Measurements from ENCODE around the gene NR4A2.

The NR4A2 gene

GRCh38 chr2:156332534-156333273 is at the start of gene NR4A2 (continued):
- TF ChIP-seq ZNF548 (tag by site-specific recombination; IDR thresholded peaks at IDR 0.05), result no peak
- peak; percentile 84; the same call in 1 of the 2 replicates for TF ChIP-seq KLF8 (tag by site-specific recombination; IDR thresholded peaks at IDR 0.05)
- 0 out of 2 replicates have a peak, but pooled peaks have one; percentile 43 for TF ChIP-seq EGR2 (tag by site-specific recombination; IDR thresholded peaks at IDR 0.05; ENCODE audit: low read depth)
- TF ChIP-seq ZNF660 (tag by site-specific recombination; IDR thresholded peaks at IDR 0.05), result 0 out of 2 replicates have a peak, but pooled peaks have one; percentile 14
- no peak for TF ChIP-seq ZNF366 (tag by site-specific recombination; conservative IDR thresholded peaks at IDR 0.05)
- TF ChIP-seq ZEB2 (tag by site-specific recombination; IDR thresholded peaks at IDR 0.05), result peak; percentile 92
- TF ChIP-seq MYNN (tag by site-specific recombination; IDR thresholded peaks at IDR 0.05; ENCODE audit: borderline replicate concordance), result no peak
- TF ChIP-seq SP7 (tag by site-specific recombination; IDR thresholded peaks at IDR 0.05), result peak; percentile 57
- TF ChIP-seq ZNF747 (tag by site-specific recombination; IDR thresholded peaks at IDR 0.05), result no peak
- peak; percentile 98 for TF ChIP-seq ELK4 (IDR thresholded peaks at IDR 0.05; ENCODE audit: borderline replicate concordance, low read depth, low read length)
- no peak for TF ChIP-seq SETDB1 (IDR thresholded peaks at IDR 0.05; ENCODE audit: insufficient read length, low read length)
- TF ChIP-seq ZBTB7A (tag by site-specific recombination; IDR thresholded peaks at IDR 0.05; ENCODE audit: low read depth), result peak; percentile 22; the same call in 1 of the 2 replicates
- TF ChIP-seq ZNF221 (tag by site-specific recombination; IDR thresholded peaks at IDR 0.05; ENCODE audit: borderline replicate concordance), result no peak
- TF ChIP-seq ZNF148 (tag by site-specific recombination; IDR thresholded peaks at IDR 0.05; ENCODE audit: borderline replicate concordance), result no peak
- peak; percentile 93 for TF ChIP-seq ZNF629 (tag by site-specific recombination; IDR thresholded peaks at IDR 0.05)
- TF ChIP-seq HOXC10 (CRISPR knock-in tag; IDR thresholded peaks at IDR 0.05), result no peak
- peak; percentile 46 for TF ChIP-seq ZNF580 (tag by site-specific recombination; IDR thresholded peaks at IDR 0.05)
- TF ChIP-seq ZFP41 (tag by site-specific recombination; IDR thresholded peaks at IDR 0.05; ENCODE audit: borderline replicate concordance), result no peak
- TF ChIP-seq ZNF10 (tag by site-specific recombination; IDR thresholded peaks at IDR 0.05), result no peak
- TF ChIP-seq, protein P1, sequence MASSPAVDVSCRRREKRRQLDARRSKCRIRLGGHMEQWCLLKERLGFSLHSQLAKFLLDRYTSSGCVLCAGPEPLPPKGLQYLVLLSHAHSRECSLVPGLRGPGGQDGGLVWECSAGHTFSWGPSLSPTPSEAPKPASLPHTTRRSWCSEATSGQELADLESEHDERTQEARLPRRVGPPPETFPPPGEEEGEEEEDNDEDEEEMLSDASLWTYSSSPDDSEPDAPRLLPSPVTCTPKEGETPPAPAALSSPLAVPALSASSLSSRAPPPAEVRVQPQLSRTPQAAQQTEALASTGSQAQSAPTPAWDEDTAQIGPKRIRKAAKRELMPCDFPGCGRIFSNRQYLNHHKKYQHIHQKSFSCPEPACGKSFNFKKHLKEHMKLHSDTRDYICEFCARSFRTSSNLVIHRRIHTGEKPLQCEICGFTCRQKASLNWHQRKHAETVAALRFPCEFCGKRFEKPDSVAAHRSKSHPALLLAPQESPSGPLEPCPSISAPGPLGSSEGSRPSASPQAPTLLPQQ (tag by site-specific recombination; IDR thresholded peaks at IDR 0.05), result peak; percentile 68; the same call in 1 of the 2 replicates
- TF ChIP-seq, protein P2, sequence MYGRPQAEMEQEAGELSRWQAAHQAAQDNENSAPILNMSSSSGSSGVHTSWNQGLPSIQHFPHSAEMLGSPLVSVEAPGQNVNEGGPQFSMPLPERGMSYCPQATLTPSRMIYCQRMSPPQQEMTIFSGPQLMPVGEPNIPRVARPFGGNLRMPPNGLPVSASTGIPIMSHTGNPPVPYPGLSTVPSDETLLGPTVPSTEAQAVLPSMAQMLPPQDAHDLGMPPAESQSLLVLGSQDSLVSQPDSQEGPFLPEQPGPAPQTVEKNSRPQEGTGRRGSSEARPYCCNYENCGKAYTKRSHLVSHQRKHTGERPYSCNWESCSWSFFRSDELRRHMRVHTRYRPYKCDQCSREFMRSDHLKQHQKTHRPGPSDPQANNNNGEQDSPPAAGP (tag by site-specific recombination; IDR thresholded peaks at IDR 0.05), result peak; percentile 68; the same call in 1 of the 2 replicates
- TF ChIP-seq SALL2 (tag by site-specific recombination; IDR thresholded peaks at IDR 0.05; ENCODE audit: borderline replicate concordance), result no peak
- TF ChIP-seq, protein P3, sequence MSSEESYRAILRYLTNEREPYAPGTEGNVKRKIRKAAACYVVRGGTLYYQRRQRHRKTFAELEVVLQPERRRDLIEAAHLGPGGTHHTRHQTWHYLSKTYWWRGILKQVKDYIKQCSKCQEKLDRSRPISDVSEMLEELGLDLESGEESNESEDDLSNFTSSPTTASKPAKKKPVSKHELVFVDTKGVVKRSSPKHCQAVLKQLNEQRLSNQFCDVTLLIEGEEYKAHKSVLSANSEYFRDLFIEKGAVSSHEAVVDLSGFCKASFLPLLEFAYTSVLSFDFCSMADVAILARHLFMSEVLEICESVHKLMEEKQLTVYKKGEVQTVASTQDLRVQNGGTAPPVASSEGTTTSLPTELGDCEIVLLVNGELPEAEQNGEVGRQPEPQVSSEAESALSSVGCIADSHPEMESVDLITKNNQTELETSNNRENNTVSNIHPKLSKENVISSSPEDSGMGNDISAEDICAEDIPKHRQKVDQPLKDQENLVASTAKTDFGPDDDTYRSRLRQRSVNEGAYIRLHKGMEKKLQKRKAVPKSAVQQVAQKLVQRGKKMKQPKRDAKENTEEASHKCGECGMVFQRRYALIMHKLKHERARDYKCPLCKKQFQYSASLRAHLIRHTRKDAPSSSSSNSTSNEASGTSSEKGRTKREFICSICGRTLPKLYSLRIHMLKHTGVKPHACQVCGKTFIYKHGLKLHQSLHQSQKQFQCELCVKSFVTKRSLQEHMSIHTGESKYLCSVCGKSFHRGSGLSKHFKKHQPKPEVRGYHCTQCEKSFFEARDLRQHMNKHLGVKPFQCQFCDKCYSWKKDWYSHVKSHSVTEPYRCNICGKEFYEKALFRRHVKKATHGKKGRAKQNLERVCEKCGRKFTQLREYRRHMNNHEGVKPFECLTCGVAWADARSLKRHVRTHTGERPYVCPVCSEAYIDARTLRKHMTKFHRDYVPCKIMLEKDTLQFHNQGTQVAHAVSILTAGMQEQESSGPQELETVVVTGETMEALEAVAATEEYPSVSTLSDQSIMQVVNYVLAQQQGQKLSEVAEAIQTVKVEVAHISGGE (tag by site-specific recombination; conservative IDR thresholded peaks at IDR 0.05; ENCODE audit: low read depth), result peak; percentile 84
- peak; percentile 39 for TF ChIP-seq ZFHX2 (tag by site-specific recombination; conservative IDR thresholded peaks at IDR 0.05)
- TF ChIP-seq REPIN1 (tag by site-specific recombination; IDR thresholded peaks at IDR 0.05; ENCODE audit: low read depth), result no peak
- peak; percentile 57; the same call in 1 of the 2 replicates for TF ChIP-seq ZNF76 (tag by site-specific recombination; IDR thresholded peaks at IDR 0.05; ENCODE audit: borderline replicate concordance, low read depth)
- no peak for TF ChIP-seq ZBTB48 (tag by site-specific recombination; IDR thresholded peaks at IDR 0.05)
- TF ChIP-seq ZNF830 (tag by site-specific recombination; IDR thresholded peaks at IDR 0.05; ENCODE audit: low read depth), result no peak
